Measurements from ENCODE around the gene PSRC1. TPM values are rescaled to one million over a fixed set of nuclear protein-coding genes. Genes with fewer than 3 reads are reported as not detected.

The PSRC1 gene
- total RNA-seq, 1 experiment from 2014 or later = 17.3 TPM

- in situ Hi-C loops (cut with HindIII; ENCODE audit: low pct_unique_long_range_greater_than_20kb, low sequenced_read_pairs) = no loop called here
- DNase-seq (ENCODE audit: low read depth, low spot score) = peak; percentile 88
These were observed 5.3 kb downstream of the PSRC1 start for GRCh38 chr1:109277434-109278204.

- no peak for DNase-seq (ENCODE audit: low read depth, low spot score)
- in situ Hi-C loops (cut with HindIII; ENCODE audit: low pct_unique_long_range_greater_than_20kb, low sequenced_read_pairs) = no loop called here
These were observed 7.1 kb downstream of the PSRC1 start for GRCh38 chr1:109275706-109276345.

- DNase-seq (ENCODE audit: low read depth, low spot score) = peak; percentile 87
- in situ Hi-C loops (cut with HindIII; ENCODE audit: low pct_unique_long_range_greater_than_20kb, low sequenced_read_pairs) = no loop called here
These were observed 8.1 kb downstream of the PSRC1 start for GRCh38 chr1:109274533-109275476.

DNA sequence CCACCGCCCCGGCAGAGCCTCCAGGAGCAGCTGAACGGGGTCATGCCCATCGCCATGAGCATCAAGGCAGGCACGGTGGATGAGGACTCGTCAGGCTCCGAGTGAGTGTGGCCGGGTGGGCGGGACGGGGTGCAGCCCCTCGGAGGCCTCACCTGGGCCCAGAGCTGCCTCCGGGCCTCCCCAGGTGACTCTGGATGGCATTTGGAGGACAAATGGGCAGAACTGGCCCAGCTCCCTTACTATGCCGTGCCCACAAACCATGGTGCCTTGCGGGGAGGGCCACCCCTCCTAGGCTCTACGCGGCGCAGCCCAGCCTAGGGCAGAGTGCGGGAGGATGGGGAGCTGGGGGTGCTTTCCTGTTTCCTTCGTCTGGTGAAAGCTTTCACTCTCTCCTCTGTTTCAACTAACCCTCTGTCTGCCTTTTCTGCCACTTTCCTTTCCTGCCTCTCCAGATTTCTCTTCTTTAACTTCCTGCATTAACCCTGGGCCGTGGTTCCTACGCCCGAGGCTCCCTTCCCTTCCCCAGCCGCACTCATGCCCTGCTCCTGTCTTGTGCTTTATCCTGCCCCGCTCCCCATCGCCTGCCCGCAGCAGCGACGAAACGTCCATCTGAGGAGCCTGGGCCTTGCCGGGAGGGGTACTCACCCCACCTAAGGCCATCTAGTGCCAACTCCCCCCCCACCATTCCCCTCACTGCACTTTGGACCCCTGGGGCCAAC, 9.2 kb downstream of the PSRC1 start:
- no peak for DNase-seq (ENCODE audit: low read depth, low spot score)

DNA sequence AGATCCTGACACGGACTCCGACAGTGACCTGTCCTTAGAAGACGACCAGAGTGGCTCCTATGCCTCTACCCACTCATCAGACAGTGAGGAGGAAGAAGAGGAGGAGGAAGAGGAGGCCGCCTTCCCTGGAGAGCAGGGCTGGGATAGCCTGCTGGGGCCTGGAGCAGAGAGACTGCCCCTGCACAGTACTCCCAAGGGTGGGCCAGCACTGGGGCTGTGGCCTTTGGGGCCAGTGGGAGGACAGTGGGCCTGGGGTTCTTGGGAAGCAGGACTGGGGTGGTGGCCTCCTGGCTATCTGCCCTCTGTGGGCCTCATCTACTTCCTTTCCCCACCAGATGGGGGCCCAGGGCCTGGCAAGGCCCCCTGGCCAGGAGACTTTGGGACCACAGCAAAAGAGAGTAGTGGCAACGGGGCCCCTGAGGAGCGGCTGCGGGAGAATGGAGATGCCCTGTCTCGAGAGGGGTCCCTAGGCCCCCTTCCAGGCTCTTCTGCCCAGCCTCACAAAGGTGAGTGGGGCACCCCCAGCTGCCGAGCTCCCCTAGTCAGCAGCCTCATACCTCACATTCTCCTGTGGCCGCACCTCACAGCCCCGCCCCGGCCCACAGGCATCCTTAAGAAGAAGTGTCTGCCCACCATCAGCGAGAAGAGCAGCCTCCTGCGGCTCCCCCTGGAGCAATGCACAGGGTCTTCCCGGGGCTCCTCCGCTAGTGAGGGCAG, 10.0 kb downstream of the PSRC1 start:
- in situ Hi-C loops (cut with HindIII; ENCODE audit: low pct_unique_long_range_greater_than_20kb, low sequenced_read_pairs) = no loop called here

More for the DNA sequence above, 9.2 kb downstream of the PSRC1 start:
- in situ Hi-C loops (cut with HindIII; ENCODE audit: low pct_unique_long_range_greater_than_20kb, low sequenced_read_pairs) = no loop called here

GRCh38 chr1:109272021-109272799, 10.7 kb downstream of the PSRC1 start:
- in situ Hi-C loops (cut with HindIII; ENCODE audit: low pct_unique_long_range_greater_than_20kb, low sequenced_read_pairs) = no loop called here
- DNase-seq (ENCODE audit: low read depth, low spot score) = no peak

More for the DNA sequence above, 10.0 kb downstream of the PSRC1 start:
- DNase-seq (ENCODE audit: low read depth, low spot score) = no peak

DNA sequence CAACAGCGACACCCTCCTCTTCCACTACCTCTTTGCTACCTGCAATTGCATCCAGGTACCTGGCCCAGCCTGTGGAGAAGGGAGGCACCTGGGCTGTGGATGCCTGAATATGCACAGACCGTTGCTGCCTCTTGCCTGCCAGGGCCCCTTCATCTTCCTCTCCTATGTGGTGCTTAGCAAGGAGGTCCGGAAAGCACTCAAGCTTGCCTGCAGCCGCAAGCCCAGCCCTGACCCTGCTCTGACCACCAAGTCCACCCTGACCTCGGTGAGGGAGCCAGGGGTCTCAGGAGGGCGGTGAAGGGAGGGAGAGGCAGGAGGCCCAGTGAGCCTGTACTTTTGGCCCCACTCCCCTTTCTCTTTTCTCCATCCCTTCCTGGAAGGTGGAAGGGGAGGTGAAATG, 11.5 kb downstream of the PSRC1 start:
- in situ Hi-C loops (cut with HindIII; ENCODE audit: low pct_unique_long_range_greater_than_20kb, low sequenced_read_pairs) = no loop called here
- DNase-seq (ENCODE audit: low read depth, low spot score) = no peak

GRCh38 chr1:109270623-109271317, 12.2 kb downstream of the PSRC1 start:
- no peak for DNase-seq (ENCODE audit: low read depth, low spot score)
- in situ Hi-C loops (cut with HindIII; ENCODE audit: low pct_unique_long_range_greater_than_20kb, low sequenced_read_pairs) = no loop called here

- in situ Hi-C loops (cut with HindIII; ENCODE audit: low pct_unique_long_range_greater_than_20kb, low sequenced_read_pairs) = no loop called here
- DNase-seq (ENCODE audit: low read depth, low spot score) = no peak
These were observed 12.8 kb downstream of the PSRC1 start for GRCh38 chr1:109269981-109270622.

DNA sequence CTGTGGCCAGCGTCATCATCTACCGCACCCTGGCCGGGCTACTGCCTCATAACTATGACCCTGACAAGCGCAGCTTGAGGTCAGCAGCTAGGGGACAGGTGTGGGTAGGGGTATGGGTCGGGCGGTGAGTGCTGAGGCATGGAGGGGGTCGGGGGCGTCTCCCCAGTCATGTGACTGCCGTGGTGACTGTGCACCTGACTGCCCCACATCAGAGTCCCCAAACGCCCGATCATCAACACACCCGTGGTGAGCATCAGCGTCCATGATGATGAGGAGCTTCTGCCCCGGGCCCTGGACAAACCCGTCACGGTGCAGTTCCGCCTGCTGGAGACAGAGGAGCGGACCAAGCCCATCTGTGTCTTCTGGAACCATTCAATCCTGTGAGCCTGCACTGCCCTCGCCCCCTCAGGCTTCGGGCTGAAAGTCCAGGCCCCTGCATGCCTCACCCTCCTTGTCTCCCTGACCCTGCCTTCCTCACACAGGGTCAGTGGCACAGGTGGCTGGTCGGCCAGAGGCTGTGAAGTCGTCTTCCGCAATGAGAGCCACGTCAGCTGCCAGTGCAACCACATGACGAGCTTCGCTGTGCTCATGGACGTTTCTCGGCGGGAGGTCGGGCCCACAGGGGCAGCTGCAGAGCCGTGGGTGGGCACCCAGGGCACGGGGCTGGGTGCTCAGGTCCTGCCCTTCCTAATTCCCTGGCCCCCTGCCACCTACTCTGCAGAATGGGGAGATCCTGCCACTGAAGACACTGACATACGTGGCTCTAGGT, 13.5 kb downstream of the PSRC1 start:
- in situ Hi-C loops (cut with HindIII; ENCODE audit: low pct_unique_long_range_greater_than_20kb, low sequenced_read_pairs) = no loop called here
- no peak for DNase-seq (ENCODE audit: low read depth, low spot score)

- no peak for DNase-seq (ENCODE audit: low read depth, low spot score)
- in situ Hi-C loops (cut with HindIII; ENCODE audit: low pct_unique_long_range_greater_than_20kb, low sequenced_read_pairs) = no loop called here
These were observed 14.3 kb downstream of the PSRC1 start for GRCh38 chr1:109268431-109269211.

DNA sequence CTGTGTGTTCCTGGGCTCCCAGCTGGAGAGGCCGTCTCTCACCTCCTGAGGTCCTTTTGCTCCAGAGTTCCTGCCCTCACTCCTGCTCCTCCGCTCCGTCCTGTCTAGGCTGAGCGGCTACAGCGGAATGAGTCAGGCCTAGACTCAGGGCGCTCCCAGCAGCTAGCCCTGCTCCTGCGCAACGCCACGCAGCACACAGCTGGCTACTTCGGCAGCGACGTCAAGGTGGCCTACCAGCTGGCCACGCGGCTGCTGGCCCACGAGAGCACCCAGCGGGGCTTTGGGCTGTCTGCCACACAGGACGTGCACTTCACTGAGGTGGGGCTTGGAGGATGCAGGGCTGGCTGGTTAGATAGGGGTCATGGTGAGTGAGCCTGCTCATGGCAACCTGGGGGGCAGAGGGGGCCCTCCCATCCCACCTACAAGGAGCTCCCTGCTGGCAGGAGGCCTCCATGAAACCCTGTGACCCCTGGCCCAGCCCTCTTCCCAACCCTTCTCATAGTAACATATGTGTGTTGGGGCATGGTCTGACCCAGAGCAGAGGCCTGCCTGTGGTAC, 15.1 kb downstream of the PSRC1 start:
- in situ Hi-C loops (cut with HindIII; ENCODE audit: low pct_unique_long_range_greater_than_20kb, low sequenced_read_pairs) = no loop called here
- no peak for DNase-seq (ENCODE audit: low read depth, low spot score)

DNA sequence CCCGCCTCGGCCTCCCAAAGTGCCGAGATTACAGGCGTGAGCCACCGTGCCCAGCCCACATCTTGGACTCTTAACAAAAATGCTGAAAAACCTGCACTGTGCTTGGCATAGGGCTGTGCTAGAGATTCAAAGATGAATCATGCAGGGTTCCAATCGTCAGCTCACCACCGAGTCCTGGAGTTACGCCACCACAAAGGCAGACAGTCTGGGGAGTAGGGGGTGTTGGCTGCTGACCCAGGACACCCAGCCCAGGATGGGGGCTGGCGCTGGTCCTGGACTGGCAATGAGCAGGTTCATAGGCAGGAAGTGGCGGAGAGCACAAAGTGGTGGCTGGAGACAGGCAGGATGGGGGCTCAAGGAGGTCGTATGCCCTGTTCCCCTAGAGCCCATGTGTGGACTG, 16.0 kb downstream of the PSRC1 start:
- in situ Hi-C loops (cut with HindIII; ENCODE audit: low pct_unique_long_range_greater_than_20kb, low sequenced_read_pairs) = no loop called here
- DNase-seq (ENCODE audit: low read depth, low spot score) = no peak
